Lung microvascular endothelial cell (primary cell): Measurements from ENCODE around the gene SARNP. TPM values are rescaled to one million over a fixed set of nuclear protein-coding genes. Genes with fewer than 3 reads are reported as not detected.

Experiments used
- DNase-seq, 2 donors: peaks; one replicate each; pipeline versions ENCODE4 v3.0.0 to v3.0.0-alpha.2; 2010; ENCODE audit warnings: low read depth in 2 of 2
- total RNA-seq: library from RNA; depleted of rRNA; stranded (reverse); fragments of >200 nt; gene quantifications from 2 replicates; pipeline ENCODE4 v1.2.1, GENCODE V29; 2014

Gene SARNP
- total RNA-seq, 1 donor from 2014 or later: 74.0 TPM

- peak in 1 of 2 donors; percentile 21 for DNase-seq
Observed at GRCh38 chr12:55726971-55727370, 90.6 kb downstream of the SARNP start.

DNA sequence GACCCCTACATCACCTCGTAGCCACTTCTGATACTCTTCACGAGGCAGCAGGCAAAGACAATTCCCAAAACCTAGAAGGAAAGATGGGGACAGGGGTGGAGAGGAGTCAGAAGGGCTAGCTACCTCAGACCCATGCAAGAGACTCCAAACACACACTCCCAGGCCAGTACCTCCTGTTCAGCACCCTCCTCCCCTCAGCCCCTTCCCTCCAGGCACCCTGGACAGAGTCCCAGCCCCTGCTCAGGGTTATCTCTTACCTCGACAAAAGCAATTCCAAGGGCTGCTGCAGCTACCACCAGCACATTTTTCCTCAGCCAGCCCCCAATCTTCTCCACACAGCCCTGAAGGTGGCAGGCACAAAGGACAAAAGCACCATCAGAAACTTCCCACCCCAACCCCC lies 92.0 kb downstream of the SARNP start:
- no peak for DNase-seq

DNA sequence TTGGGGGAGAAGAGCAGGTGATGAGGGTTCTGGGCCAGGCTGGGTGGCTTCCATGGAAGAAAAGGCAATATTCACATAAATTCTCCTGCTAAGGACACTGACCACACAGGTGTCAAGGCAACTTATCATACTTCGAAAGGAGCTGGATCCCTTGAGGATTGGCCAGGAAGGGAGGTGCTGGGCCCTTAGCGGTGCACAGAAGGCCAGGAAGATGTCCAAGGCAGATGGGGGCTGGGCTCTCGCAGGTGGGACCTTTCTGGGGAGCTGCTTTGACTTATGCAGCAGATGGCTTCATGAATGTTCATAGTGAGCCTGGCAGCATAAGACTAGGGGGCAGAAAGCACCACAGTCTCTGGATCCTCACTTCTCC lies 92.6 kb downstream of the SARNP start:
- DNase-seq: no peak

DNA sequence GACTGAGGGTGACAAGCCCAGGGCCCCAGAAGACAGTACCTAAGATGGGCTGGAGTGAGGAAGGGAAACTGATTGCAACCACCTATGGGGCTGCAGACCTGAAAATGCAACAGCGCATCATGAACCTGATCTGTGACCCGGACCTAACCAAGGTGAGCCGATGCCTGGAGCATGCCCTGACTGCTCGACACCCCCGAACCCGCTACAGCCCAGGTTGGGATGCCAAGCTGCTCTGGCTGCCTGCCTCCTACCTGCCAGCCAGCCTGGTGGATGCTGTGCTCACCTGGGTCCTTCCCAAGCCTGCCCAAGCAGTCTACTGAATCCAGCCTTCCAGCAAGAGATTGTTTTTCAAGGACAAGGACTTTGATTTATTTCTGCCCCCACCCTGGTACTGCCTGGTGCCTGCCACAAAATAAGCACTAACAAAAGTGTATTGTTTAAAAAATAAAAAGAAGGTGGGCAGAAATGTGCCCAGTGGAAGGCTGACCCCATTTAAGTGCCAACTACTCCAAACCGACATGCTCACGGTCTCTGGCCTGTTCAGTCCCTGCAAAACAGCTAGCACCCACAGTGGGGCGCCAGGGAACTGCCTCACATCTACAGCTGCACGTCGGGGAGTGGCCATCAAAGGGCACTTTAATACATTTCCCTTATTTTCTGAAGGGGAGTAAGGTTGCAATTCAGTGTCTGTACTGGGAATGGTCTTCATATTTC lies 93.1 kb downstream of the SARNP start:
- DNase-seq: peak; percentile 77 to 79

GRCh38 chr12:55723516-55724225 lies 93.9 kb downstream of the SARNP start:
- DNase-seq: no peak

GRCh38 chr12:55722948-55723347 lies 94.6 kb downstream of the SARNP start:
- DNase-seq: no peak

- no peak for DNase-seq
Observed at GRCh38 chr12:55721601-55722213, 95.8 kb downstream of the SARNP start.

- DNase-seq: peak; percentile 59 to 93
Observed at GRCh38 chr12:55720894-55721444, 96.6 kb downstream of the SARNP start.

DNA sequence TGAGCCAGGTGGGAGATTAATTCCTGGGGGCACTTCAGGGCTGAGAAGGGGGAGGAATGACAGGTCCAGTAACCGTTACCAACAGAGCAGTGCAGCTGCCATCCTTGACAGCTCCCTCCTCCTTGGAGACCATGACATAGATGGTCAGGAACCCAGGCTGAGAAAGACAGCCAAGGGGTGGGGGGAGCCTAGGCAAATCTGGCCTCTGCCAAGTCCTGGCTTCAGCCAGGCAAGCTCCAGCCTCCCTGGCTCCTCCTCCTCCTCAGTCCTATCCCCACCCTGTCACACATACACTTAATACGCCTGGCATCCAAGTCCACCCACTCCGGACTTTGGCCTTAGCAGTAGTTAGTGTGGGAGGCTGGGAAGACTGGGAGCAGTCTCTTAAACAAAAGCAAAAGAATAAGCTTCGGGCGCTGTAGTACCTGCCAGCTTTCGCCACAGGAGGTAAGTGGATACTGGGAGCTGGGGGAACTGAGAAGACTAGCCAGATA lies 97.4 kb downstream of the SARNP start, which contains the start of gene RDH5:
RDH5 (plus strand) TSS at position 323 of the 494 bp plus-strand sequence. CDS start 792 bp downstream, outside the sequence.
- no peak for DNase-seq

GRCh38 chr12:55719371-55719770 lies 98.2 kb downstream of the SARNP start:
- no peak for DNase-seq

- DNase-seq: no peak
Observed at GRCh38 chr12:55718624-55719275, 98.8 kb downstream of the SARNP start.

- no peak for DNase-seq
Observed at GRCh38 chr12:55718015-55718414, 99.5 kb downstream of the SARNP start.

- peak in 1 of 2 donors; percentile 51 for DNase-seq
Observed at GRCh38 chr12:55717011-55718007, 100.2 kb downstream of the SARNP start.

GRCh38 chr12:55716582-55716957 lies 101.0 kb downstream of the SARNP start:
- no peak for DNase-seq

- peak; percentile 93 to 94 for DNase-seq
Observed at GRCh38 chr12:55715833-55716581, 101.5 kb downstream of the SARNP start, which contains the start of gene BLOC1S1. BLOC1S1 (plus strand) TSS chr12:55716046; CDS start chr12:55716052, 6 bp downstream.

GRCh38 chr12:55715169-55715764 lies 102.3 kb downstream of the SARNP start:
- no peak for DNase-seq

DNA sequence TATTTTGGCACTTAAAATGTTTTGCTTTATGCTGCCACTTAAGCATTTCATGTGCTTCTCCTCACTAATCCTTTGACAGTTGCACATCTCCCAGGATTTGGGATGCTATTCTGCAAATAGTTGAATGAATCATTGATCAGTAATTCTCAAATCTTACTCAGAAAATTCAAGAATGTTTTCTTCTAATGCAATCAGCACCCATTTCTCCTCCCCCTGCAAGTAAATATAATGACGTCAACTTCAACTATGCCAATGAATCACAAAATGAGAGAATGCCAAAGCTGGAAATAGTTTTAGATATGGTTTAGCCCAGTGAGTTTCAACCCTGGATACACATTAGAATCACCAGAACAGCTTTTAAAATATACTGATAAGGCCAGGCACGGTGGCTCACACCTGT lies 103.8 kb downstream of the SARNP start:
- peak in 1 of 2 donors; percentile 23 for DNase-seq

- DNase-seq: no peak
Observed at GRCh38 chr12:55712700-55713415, 104.7 kb downstream of the SARNP start.
